OCI-LY3 (cell line): Measurements from ENCODE around the gene PDE4D.

Source experiments
- H2AFZ ChIP-seq: fragments of 200-600, 300-600 bp; shearing (Covaris generic); 2 replicates; pipeline ENCODE4 v1.6.0; 2014; ENCODE audit warnings: antibody characterized with exemption, low read depth, low read length
- H3K27ac ChIP-seq: fragments of 200-600, 300-600 bp; sonication (generic); 2 replicates; pipeline ENCODE4 v1.5.1; 2014; ENCODE audit warnings: mild to moderate bottlenecking, low read length, moderate library complexity, mixed read lengths
- H3K27me3 ChIP-seq: fragments of 200-600, 300-600 bp; sonication (generic); 2 replicates; pipeline ENCODE4 v1.6.1; 2014; ENCODE audit warnings: low read depth, low read length, mixed read lengths
- H3K36me3 ChIP-seq: fragments of 200-600, 300-600 bp; sonication (generic); replicated peaks from 2 replicates; pipeline ENCODE3; 2014; ENCODE audit warnings: low read depth, low read length, mixed read lengths
- H3K4me1 ChIP-seq: fragments of 300-600, 200-600 bp; sonication (generic); 2 replicates; pipeline ENCODE4 v1.6.1; 2014; ENCODE audit warnings: low read length, mixed read lengths
- H3K4me2 ChIP-seq: fragments of 200-600, 300-600 bp; sonication (generic); 2 replicates; pipeline ENCODE4 v1.6.1; 2014; ENCODE audit warnings: low read length, mixed read lengths
- H3K4me3 ChIP-seq: fragments of 300-600, 200-600 bp; sonication (generic); 2 replicates; pipeline ENCODE4 v1.5.1; 2014; ENCODE audit warnings: antibody characterized with exemption, mild to moderate bottlenecking, low read length, moderate library complexity
- H3K79me2 ChIP-seq: fragments of 300-600, 200-600 bp; shearing (Covaris generic); 2 replicates; pipeline ENCODE4 v1.6.1; 2014; ENCODE audit warnings: mild to moderate bottlenecking, low read length, mixed read lengths
- H3K9ac ChIP-seq: fragments of 300-600, 200-600 bp; shearing (Covaris generic); 2 replicates; pipeline ENCODE4 v1.6.0; 2014; ENCODE audit warnings: mild to moderate bottlenecking, low read length, moderate library complexity
- H3K9me3 ChIP-seq: fragments of 200-600, 300-600 bp; shearing (Covaris generic); 2 replicates; pipeline ENCODE4 v1.6.1; 2014; ENCODE audit warnings: low read length, mixed read lengths; ENCODE audit not compliant: insufficient read depth
- H4K20me1 ChIP-seq: fragments of 200-600, 300-600 bp; sonication (generic); 2 replicates; pipeline ENCODE4 v1.6.1; 2016; ENCODE audit warnings: low read length, mixed read lengths; ENCODE audit not compliant: insufficient read depth
- EZH2phosphoT487 ChIP-seq: fragments of 200-600 bp; shearing (Covaris generic); IDR thresholded peaks from 2 replicates; pipeline ENCODE4 v1.6.1; 2018; ENCODE audit warnings: antibody characterized with exemption, mixed run types, low read depth
- TF ChIP-seq, protein P1 (sequence below): fragments of 200-600, 300-600 bp; sonication (generic); IDR thresholded peaks from 2 replicates; pipeline ENCODE4 v1.5.1; 2014; ENCODE audit warnings: antibody characterized with exemption, low read length, low read depth

Gene PDE4D

GRCh38 chr5:59587489-59588337, 305.8 kb downstream of the PDE4D start:
- Histone ChIP-seq H3K4me3 (no peak overlapping the region), H2AFZ (no peak overlapping the region)

DNA sequence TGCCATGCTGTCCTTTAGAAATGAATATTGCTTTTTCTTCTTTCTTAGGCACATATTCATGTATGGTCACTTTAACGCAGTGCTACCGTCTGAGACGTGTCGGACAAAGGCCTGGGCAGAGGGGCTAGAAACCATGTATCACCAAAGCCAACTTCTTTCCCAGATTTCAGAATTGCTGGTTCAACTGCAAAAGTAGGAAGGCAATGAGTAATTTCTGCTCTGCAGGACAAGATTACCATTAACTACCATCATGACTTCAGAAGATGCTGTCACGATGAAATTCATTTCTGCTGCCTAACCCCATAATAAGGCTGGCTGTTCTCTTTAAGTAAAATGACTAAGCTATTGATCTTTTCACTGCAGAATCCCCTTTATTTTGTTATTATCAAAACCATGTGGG, 306.7 kb downstream of the PDE4D start:
- Histone ChIP-seq H3K27ac (no peak overlapping the region), H3K9ac (no peak overlapping the region), H3K79me2 (no peaks in the 10 kb centered on the region), H3K27me3 (no peaks in the 10 kb centered on the region), H3K4me1 (no peaks in the 10 kb centered on the region), H2AFZ (no peak overlapping the region), H3K4me3 (no peak overlapping the region), H3K4me2 (no peak overlapping the region), H3K9me3 (no peaks in the 10 kb centered on the region), H3K36me3 (no peaks in the 10 kb centered on the region), H4K20me1 (no peaks in the 10 kb centered on the region)
- TF ChIP-seq, protein P1, sequence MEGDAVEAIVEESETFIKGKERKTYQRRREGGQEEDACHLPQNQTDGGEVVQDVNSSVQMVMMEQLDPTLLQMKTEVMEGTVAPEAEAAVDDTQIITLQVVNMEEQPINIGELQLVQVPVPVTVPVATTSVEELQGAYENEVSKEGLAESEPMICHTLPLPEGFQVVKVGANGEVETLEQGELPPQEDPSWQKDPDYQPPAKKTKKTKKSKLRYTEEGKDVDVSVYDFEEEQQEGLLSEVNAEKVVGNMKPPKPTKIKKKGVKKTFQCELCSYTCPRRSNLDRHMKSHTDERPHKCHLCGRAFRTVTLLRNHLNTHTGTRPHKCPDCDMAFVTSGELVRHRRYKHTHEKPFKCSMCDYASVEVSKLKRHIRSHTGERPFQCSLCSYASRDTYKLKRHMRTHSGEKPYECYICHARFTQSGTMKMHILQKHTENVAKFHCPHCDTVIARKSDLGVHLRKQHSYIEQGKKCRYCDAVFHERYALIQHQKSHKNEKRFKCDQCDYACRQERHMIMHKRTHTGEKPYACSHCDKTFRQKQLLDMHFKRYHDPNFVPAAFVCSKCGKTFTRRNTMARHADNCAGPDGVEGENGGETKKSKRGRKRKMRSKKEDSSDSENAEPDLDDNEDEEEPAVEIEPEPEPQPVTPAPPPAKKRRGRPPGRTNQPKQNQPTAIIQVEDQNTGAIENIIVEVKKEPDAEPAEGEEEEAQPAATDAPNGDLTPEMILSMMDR: no peak
- no peak for TF ChIP-seq EZH2phosphoT487

More at GRCh38 chr5:59587489-59588337, 305.8 kb downstream of the PDE4D start:
- no peaks in the 10 kb centered on the region for H3K9me3 ChIP-seq
- no peaks in the 10 kb centered on the region for H3K27me3 ChIP-seq
- no peak overlapping the region for H3K27ac ChIP-seq
- no peak overlapping the region for H3K4me2 ChIP-seq
- H3K9ac ChIP-seq: no peak overlapping the region
- H3K4me1 ChIP-seq: no peaks in the 10 kb centered on the region
- no peaks in the 10 kb centered on the region for H3K79me2 ChIP-seq
- TF ChIP-seq, protein P1: no peak
- TF ChIP-seq EZH2phosphoT487: no peak
- H4K20me1 ChIP-seq: no peaks in the 10 kb centered on the region
- no peaks in the 10 kb centered on the region for H3K36me3 ChIP-seq

GRCh38 chr5:59584858-59585846, 308.4 kb downstream of the PDE4D start:
- Histone ChIP-seq H3K9ac (no peak overlapping the region), H3K4me1 (no peaks in the 10 kb centered on the region), H3K4me2 (no peak overlapping the region), H3K9me3 (no peaks in the 10 kb centered on the region), H4K20me1 (no peaks in the 10 kb centered on the region), H3K27ac (no peak overlapping the region), H3K36me3 (no peaks in the 10 kb centered on the region), H3K4me3 (no peak overlapping the region), H2AFZ (no peak overlapping the region), H3K79me2 (no peaks in the 10 kb centered on the region), H3K27me3 (no peaks in the 10 kb centered on the region)
- TF ChIP-seq EZH2phosphoT487: no peak
- TF ChIP-seq, protein P1: no peak
